Measurements from ENCODE around the gene MSMO1. TPM values are rescaled to one million over a fixed set of nuclear protein-coding genes. Genes with fewer than 3 reads are reported as not detected.

The MSMO1 gene
- polyA plus RNA-seq, 1 of the 3 experiments (the other 2 are of a cell fraction), result 13.2 TPM

GRCh38 chr4:165293927-165294649, 33.4 kb upstream of the MSMO1 start:
- 88% methylated on average over 2 of the region's 2 CpGs for WGBS (ENCODE audit: low lambda C conversion rate)
- no peaks in the 10 kb centered on the region for H3K9me2 ChIP-seq
- no peak overlapping the region for H3K4me3 ChIP-seq (ENCODE audit: low read depth in 2 of 2, low read length in 1 of 2)
- H3K27me3 ChIP-seq (ENCODE audit: insufficient read depth), result no peaks in the 10 kb centered on the region
- H3K9me3 ChIP-seq, result no peaks in the 10 kb centered on the region
- H4K20me1 ChIP-seq (ENCODE audit: insufficient read depth), result no peaks in the 10 kb centered on the region
- H3K4me1 ChIP-seq (ENCODE audit: control insufficient read depth in 1 of 2, insufficient read depth in 2 of 2, low read depth in 1 of 2, low read length in 1 of 2), result no peaks in the 10 kb centered on the region; a peak in 1 of 4 replicates
- H3K27ac ChIP-seq (ENCODE audit: low read depth in 2 of 2, low read length in 1 of 2), result no peak overlapping the region
- DNase-seq, result no peak
- H3K4me2 ChIP-seq, result no peak overlapping the region
- ChIA-PET CTCF (no interaction called here), POLR2A (no interaction called here)
- H3K36me3 ChIP-seq (replicated peaks in 1 of 2; ENCODE audit: control insufficient read depth in 1 of 2, insufficient read depth in 2 of 2, low read length in 1 of 2), result peaks cover 20 to 31% of the 10 kb centered on the region in 2 experiments
- H3F3A ChIP-seq (replicated peaks; ENCODE audit: insufficient read depth), result no peaks in the 10 kb centered on the region
- H3K9ac ChIP-seq, result no peak overlapping the region
- no peak overlapping the region for H2AFZ ChIP-seq (ENCODE audit: low read depth)
- TF ChIP-seq RXRA (IDR thresholded peaks at IDR 0.05; ENCODE audit: borderline replicate concordance, low read depth) (no peak), TCF12 (IDR thresholded peaks at IDR 0.05) (no peak), MEF2A (IDR thresholded peaks at IDR 0.05; ENCODE audit: borderline replicate concordance, low read depth) (no peak), EP300 (IDR thresholded peaks at IDR 0.05; ENCODE audit: borderline replicate concordance in 1 of 2, low read depth in 1 of 2, low read length in 1 of 2) (no peak), NRF1 (IDR thresholded peaks at IDR 0.05; ENCODE audit: low read depth, low read length) (no peak), RFX5 (IDR thresholded peaks at IDR 0.05; ENCODE audit: low read length) (no peak), FOXM1 (IDR thresholded peaks at IDR 0.05; ENCODE audit: low read depth) (no peak), MXI1 (IDR thresholded peaks at IDR 0.05; ENCODE audit: low read depth, low read length) (no peak)
- peaks cover 7% of the 10 kb centered on the region; the same call in 1 of the 2 replicates for H3K79me2 ChIP-seq (ENCODE audit: insufficient read depth)

GRCh38 chr4:165294907-165295306, 32.6 kb upstream of the MSMO1 start:
- ChIA-PET CTCF (no interaction called here), POLR2A (no interaction called here)
- no peaks in the 10 kb centered on the region for H3F3A ChIP-seq (replicated peaks; ENCODE audit: insufficient read depth)
- H3K36me3 ChIP-seq (replicated peaks in 1 of 2; ENCODE audit: control insufficient read depth in 1 of 2, insufficient read depth in 2 of 2, low read length in 1 of 2), result peaks cover 14 to 36% of the 10 kb centered on the region in 2 experiments
- H4K20me1 ChIP-seq (ENCODE audit: insufficient read depth), result no peaks in the 10 kb centered on the region
- no peaks in the 10 kb centered on the region for H3K4me1 ChIP-seq (ENCODE audit: control insufficient read depth in 1 of 2, insufficient read depth in 2 of 2, low read depth in 1 of 2, low read length in 1 of 2)
- H2AFZ ChIP-seq (ENCODE audit: low read depth), result no peak overlapping the region
- TF ChIP-seq NRF1 (IDR thresholded peaks at IDR 0.05; ENCODE audit: low read depth, low read length) (no peak), PBX3 (IDR thresholded peaks at IDR 0.05) (no peak), ELF1 (IDR thresholded peaks at IDR 0.05) (no peak), IRF3 (IDR thresholded peaks at IDR 0.05; ENCODE audit: low read depth, low read length) (no peak), FOSL2 (IDR thresholded peaks at IDR 0.05; ENCODE audit: borderline replicate concordance, low read depth) (no peak), CTCF (IDR thresholded peaks at IDR 0.05) (no peak), MEF2A (IDR thresholded peaks at IDR 0.05; ENCODE audit: borderline replicate concordance, low read depth) (no peak), RAD21 (IDR thresholded peaks at IDR 0.05; ENCODE audit: low read length) (no peak), JUND (IDR thresholded peaks at IDR 0.05) (no peak), RFX5 (IDR thresholded peaks at IDR 0.05; ENCODE audit: low read length) (no peak), FOXM1 (IDR thresholded peaks at IDR 0.05; ENCODE audit: low read depth) (no peak), MAX (IDR thresholded peaks at IDR 0.05; ENCODE audit: low read depth) (no peak), FOXJ3 (CRISPR knock-in tag; IDR thresholded peaks at IDR 0.05) (no peak), USF2 (IDR thresholded peaks at IDR 0.05; ENCODE audit: borderline replicate concordance, low read depth, low read length) (no peak), RXRA (IDR thresholded peaks at IDR 0.05; ENCODE audit: borderline replicate concordance, low read depth) (no peak), MXI1 (IDR thresholded peaks at IDR 0.05; ENCODE audit: low read depth, low read length) (no peak), TCF12 (IDR thresholded peaks at IDR 0.05) (no peak), POLR2AphosphoS5 (IDR thresholded peaks at IDR 0.05; ENCODE audit: low read depth, low read length) (no peak), RCOR1 (IDR thresholded peaks at IDR 0.05; ENCODE audit: low read length) (no peak)
- no peak overlapping the region for H3K4me3 ChIP-seq (ENCODE audit: low read depth in 2 of 2, low read length in 1 of 2)
- H3K9ac ChIP-seq, result no peak overlapping the region
- no peaks in the 10 kb centered on the region for H3K27me3 ChIP-seq (ENCODE audit: insufficient read depth)
- peaks cover 4% of the 10 kb centered on the region; the same call in 1 of the 2 replicates for H3K79me2 ChIP-seq (ENCODE audit: insufficient read depth)
- no peak overlapping the region for H3K4me2 ChIP-seq
- DNase-seq, result no peak
- H3K27ac ChIP-seq (ENCODE audit: low read depth in 2 of 2, low read length in 1 of 2), result no peak overlapping the region
- WGBS (ENCODE audit: low lambda C conversion rate), result 78% methylated on average over 5 of the region's 5 CpGs
- H3K9me3 ChIP-seq, result no peaks in the 10 kb centered on the region
- H3K9me2 ChIP-seq, result no peaks in the 10 kb centered on the region

All from SK-N-SH (cell line).